NCI-H1048 (cell line): Measurements from ENCODE around the gene GPLD1.

Source experiments
- DNase-seq: peaks from one replicate; lab custom pipeline; 2025; lab: John Stamatoyannopoulos, UW

The GPLD1 gene

GRCh38 chr6:24455061-24455460, 34.3 kb downstream of the GPLD1 start:
- no peak for DNase-seq

GRCh38 chr6:24454452-24454851, 34.9 kb downstream of the GPLD1 start:
- no peak for DNase-seq

- no peak for DNase-seq
Observed at GRCh38 chr6:24453921-24454320, 35.5 kb downstream of the GPLD1 start.

DNA sequence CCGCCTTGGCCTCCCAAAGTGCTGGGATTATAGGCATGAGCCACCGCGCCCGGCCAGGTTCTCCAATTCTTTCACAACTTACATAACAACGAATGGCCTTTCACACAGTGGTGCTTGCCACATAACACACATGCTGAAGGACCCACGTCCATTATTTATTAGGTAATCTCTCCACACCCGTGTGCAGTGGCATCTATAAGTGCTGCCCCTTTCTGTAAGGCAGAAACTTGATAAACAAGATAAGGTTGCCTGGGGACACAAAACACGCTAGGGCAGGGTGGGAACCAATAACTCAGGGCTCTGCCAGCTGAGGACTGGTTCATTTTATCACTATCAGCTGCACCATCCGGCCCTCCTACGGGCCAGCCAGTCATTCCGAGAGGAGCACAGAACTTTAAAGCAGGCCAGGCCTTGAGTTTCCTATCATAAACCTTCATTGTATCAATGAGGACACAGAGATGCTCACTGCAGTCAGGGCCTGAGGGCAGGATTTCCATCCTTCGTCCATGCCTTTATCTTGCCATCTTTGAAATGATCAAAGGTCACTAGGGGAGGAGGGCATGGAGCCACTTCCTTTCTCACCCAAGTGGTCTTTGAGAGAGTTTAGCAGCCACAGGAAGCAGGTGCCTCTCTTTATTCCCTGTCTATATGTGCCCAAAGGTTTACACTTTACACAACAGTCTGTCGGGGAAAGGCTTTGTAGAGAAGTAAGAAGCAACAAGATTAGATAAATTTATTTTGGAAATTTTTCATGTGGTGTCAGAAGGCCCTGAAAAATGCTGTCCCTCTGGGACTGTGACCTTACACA, 37.6 kb downstream of the GPLD1 start:
- DNase-seq = no peak

GRCh38 chr6:24448828-24449525, 40.4 kb downstream of the GPLD1 start:
- no peak for DNase-seq

- DNase-seq = no peak
Observed at GRCh38 chr6:24448396-24448795, 41.0 kb downstream of the GPLD1 start.

DNA sequence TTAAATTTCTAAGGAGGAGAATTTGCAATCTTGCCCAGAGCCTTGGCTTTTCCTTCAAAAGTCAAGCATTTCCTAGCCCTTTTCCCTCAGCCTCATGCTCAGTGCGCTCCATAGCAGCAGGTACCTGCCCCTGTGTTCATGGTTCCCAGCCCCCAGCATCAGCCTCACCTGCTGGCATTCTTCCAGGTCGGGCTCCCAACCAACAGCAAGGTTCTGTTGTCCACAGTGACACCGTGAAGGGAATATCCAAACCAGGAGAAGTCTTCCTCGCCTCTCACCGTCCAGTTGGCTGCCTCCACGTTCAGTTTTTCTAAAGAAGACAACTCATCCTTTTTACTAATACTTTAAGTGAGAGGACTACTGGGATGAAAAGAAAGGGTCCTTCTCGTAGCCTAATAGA, 42.7 kb downstream of the GPLD1 start:
- DNase-seq = no peak

- DNase-seq = no peak
Observed at GRCh38 chr6:24445704-24446103, 43.7 kb downstream of the GPLD1 start.

GRCh38 chr6:24444588-24444987, 44.8 kb downstream of the GPLD1 start:
- DNase-seq = no peak

DNA sequence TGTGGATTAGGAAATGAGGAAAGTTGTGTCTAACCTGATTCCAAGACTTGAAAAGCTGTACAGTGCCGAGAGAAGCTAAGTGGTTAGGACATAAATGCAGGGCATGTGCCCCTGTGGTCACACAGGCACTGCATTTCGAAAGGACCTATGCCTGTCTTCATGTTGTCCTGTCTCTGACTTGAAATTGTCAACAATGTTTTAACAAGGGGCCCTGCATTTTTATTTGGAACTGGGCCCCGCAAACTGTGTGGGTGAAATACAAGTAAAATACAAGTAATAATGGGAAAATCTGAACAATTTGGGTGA, 47.8 kb downstream of the GPLD1 start:
- DNase-seq = no peak

DNA sequence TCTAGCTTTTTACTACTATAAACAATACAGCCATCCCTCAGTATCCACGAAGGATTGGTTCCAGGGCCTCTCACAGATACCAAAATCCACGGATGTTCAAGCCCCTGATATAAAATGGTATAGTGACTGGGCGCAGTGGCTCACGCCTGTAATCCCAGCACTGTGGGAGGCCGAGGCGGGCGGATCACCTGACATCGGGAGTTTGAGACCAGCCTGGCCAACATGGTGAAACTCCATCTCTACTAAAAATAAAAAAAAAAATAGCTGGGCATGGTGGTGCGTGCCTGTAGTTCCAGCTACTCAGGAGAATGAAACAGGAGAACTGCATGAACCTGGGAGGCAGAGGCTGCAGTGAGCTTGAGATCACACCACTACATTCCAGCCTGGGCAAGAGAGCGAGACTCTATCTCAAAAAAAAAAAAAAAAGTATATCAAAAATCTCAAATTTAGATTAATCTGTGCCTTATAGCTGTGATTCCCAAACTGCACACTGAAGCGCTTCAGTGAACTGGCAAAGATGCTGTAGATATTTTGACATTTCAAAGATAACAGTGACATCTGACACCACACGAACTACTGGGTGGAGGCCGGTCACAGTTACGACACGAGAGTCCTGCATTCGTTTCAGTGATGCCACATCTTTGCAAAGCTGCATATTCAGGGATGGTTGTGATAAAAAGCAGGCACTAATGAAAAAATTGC, 48.3 kb downstream of the GPLD1 start:
- no peak for DNase-seq

DNA sequence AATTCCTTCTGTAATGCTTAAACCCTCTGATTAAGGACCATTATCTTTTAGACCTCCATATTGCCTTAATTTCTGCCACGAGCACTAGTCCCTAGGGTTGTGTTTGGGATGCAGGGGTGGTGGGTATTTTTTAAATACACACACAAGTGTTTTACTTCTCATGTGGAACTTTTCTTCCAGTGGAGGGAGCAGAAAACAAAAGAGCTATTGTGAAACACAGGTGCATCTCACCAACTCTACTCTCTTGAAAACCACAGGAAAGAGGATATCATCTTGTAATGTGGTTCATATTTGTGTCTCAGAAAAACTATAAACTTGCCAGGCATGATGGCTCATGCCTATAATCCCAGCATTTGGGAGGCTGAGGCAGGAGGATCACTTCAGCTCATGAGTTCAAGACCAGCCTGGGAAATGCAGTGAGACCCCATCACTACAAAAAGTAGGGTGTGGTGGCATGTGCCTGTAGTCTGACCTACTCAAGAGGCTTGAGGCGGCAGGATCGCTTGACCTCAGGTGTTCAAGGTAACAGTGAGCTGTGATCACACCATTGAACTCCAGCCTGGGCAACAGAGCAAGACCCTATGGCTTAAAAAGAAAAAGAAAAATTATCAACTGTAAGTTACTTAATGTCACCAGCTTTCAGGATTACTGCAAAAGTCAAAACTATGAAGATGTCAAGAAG, 49.4 kb downstream of the GPLD1 start:
- no peak for DNase-seq

DNA sequence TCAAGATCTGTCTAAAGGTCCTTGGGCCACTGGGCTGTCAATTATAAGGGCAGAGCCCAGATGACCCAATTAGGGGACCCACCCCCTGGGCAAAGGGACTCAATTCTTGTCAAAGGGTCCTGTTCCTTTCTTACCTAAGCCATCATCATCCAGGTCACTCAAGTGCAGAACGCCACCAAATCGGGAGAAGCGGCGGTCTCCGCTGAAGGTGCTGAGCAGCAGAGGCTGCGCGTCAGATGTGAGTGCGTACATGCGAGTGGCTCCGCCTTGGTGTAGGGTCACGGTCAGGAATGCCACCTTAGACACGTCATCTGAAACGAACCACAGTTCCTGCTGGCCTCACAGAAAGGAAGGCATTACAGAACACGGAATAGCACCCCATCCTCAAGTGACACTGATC, 52.4 kb downstream of the GPLD1 start:
- DNase-seq = no peak

- no peak for DNase-seq
Observed at GRCh38 chr6:24432611-24433010, 56.8 kb downstream of the GPLD1 start.

DNA sequence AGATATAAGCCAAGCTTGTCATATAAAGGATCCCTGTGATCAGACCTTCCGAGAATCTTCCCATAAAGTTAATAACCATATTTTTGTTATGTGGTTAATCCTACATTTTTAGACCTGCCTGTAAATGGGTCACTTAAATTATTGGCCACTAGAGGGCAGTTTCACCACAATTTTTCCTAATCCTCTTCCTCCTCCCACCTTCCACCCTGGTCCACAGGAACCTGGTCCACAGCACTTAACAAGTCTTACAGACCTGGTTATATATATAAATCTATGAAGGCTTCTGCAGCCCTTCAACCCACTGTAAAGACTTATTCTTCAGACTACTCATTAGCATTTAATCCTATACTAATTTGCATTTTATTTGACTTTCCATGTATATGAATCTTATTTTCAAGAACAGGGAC, 58.3 kb downstream of the GPLD1 start:
- peak; percentile 42 for DNase-seq

- no peak for DNase-seq
Observed at GRCh38 chr6:24430086-24430485, 59.3 kb downstream of the GPLD1 start.

DNA sequence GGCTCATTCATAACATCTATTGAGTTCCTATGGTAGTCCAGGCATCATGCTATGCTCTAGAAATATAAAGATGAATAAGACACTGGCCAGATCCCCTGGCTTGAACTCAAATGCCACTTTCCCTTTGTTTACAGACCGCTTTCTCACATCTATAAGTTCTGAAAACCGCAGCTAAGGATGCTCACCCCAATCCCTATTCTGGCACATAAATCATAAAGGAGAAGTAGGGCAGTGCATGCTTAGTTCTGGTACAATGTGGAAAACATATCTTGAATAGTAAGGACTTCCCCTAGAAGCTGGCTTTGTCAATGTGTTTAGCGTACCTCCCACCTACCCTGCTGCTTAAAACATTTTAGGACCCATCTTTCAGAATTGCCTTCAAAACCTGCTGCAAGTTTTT, 60.2 kb downstream of the GPLD1 start:
- DNase-seq = no peak

- no peak for DNase-seq
Observed at GRCh38 chr6:24428615-24429014, 60.8 kb downstream of the GPLD1 start.

DNA sequence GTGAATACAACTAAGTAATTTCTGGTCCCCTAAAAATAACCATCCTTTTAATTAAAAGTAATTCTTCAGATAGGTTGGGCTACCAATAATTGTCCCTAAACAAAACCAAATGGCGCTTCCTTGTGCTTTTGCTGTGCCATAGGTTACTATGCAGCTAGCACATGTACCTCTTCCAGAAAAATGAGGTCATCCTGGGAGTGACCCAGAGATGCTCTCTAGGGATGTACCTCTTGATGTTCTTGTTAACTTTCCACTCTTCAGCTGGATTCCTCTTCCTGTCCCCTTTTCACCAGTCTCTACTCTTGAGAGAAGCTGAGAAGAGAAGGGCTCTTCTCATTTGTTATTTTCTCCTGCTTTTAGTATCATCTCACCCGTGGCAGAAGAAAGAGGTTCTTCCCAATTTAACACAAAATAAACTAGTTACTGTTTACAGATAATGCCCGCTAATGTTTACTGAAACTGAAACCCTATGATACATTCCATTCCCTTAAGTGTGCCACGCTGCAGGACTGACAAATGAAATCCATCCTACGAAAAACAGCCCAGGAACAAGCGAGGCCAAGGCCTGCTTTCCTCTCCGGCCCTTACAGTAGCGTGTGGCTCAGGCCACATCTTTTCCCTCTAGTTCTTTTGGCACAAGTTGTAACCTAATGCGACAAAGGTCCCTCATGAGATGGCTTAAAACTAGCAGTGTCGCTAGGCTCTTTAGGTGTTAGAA, 62.5 kb downstream of the GPLD1 start:
- no peak for DNase-seq

DNA sequence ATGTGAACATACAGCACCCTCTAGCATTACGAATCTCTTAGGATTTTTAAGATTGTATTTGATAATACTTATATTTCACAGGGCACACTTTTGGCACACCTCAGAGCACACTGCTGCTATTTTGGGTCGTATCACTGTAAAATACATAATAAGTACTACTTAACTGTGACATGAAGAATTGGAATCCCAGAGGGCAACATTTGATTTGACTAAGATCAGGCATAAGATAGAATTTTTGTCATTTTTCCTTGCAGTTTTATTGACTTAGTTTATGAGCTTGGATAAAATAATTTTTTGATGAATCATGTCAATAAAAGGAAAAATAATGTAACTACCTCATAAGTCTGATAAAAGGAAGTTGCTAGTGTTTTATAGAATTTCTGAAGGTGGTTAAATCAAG, 64.3 kb downstream of the GPLD1 start:
- DNase-seq = no peak

DNA sequence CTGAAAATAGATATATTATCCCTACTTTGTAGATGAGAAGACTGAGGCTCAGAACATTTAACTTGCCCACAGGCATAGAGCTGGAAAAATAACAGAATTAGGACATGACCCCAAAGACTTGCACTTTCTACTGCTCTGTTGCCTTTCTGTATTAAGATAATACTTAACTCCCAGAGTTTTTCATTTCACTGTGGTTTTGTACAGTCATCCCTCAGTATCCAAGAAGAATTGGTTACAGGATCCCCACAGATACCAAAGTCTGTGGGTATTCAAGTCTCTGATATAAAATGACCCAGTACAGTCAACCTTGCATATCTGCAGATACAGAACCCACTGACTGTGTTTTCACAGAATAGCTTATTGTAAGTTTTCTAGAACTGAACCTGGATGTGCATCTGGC, 69.9 kb downstream of the GPLD1 start:
- no peak for DNase-seq

DNA sequence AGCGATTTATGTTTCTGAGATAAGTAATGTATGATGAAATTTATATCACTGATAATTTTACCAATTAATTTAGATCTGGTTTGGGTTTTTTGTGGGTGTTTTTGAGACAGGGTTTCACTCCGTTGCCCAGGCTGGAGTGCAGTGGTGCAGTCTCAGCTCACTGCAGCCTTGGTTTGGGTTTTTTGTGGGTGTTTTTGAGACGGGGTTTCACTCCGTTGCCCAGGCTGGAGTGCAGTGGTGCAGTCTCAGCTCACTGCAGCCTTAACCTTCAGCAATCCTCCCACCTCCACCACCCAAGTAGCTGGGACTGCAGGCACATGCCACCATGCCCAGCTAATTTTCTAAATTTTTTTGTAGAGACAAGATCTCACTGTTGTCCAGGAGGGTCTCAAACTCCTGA, 73.6 kb downstream of the GPLD1 start:
- no peak for DNase-seq
